Mesendoderm (in vitro differentiated cells): ENCODE measurements around the gene PDSS2.

Experiments used
- DNase-seq: peaks from one replicate; pipeline ENCODE4 v3.0.0; 2013
- H2AK5ac ChIP-seq: 2 replicates; pipeline ENCODE4 v1.6.1; 2013; ENCODE audit warnings: low read length, inconsistent platforms
- H2BK120ac ChIP-seq: 2 replicates; pipeline ENCODE4 v1.6.1; 2013; ENCODE audit warnings: low read depth, mild to moderate bottlenecking, low read length, moderate library complexity, mixed read lengths
- H2BK15ac ChIP-seq: replicated peaks from 2 replicates; pipeline ENCODE4 v1.6.1; 2013; ENCODE audit warnings: low read depth, mild to moderate bottlenecking, moderate library complexity
- H2BK5ac ChIP-seq: 2 replicates; pipeline ENCODE4 v1.6.1; 2013; ENCODE audit warnings: low read length, inconsistent platforms
- H3K18ac ChIP-seq: 2 replicates; pipeline ENCODE4 v1.6.1; 2013; ENCODE audit warnings: mild to moderate bottlenecking, low read length, mixed read lengths
- H3K23ac ChIP-seq: one replicate; pipeline ENCODE4 v1.6.1; 2013; ENCODE audit warnings: low read length
- H3K27ac ChIP-seq: 2 replicates; pipeline ENCODE4 v1.5.1; 2013; ENCODE audit warnings: low read depth, mild to moderate bottlenecking, inconsistent platforms, low read length, moderate library complexity
- H3K27me3 ChIP-seq: 2 replicates; pipeline ENCODE4 v1.6.1; 2013; ENCODE audit warnings: low read length, control low read depth, mild to moderate bottlenecking, inconsistent platforms; ENCODE audit not compliant: insufficient read depth, poor library complexity
- H3K36me3 ChIP-seq: 2 replicates; pipeline ENCODE4 v1.6.1; 2013; ENCODE audit warnings: low read length, inconsistent platforms; ENCODE audit not compliant: control insufficient read depth, insufficient read depth
- H3K4ac ChIP-seq: one replicate; pipeline ENCODE4 v1.6.1; 2013; ENCODE audit warnings: low read depth, mild to moderate bottlenecking, low read length, moderate library complexity
- H3K4me1 ChIP-seq: 2 replicates; pipeline ENCODE4 v1.6.1; 2013; ENCODE audit warnings: low read depth, low read length, inconsistent platforms; ENCODE audit not compliant: control insufficient read depth
- H3K4me2 ChIP-seq: 2 replicates; pipeline ENCODE4 v1.6.1; 2013; ENCODE audit warnings: low read length
- H3K4me3 ChIP-seq: 2 replicates; pipeline ENCODE4 v1.5.1; 2013; ENCODE audit warnings: mild to moderate bottlenecking, low read length
- H3K56ac ChIP-seq: one replicate; pipeline ENCODE4 v1.6.1; 2013; ENCODE audit warnings: low read length
- H3K79me1 ChIP-seq: 2 replicates; pipeline ENCODE4 v1.6.1; 2013; ENCODE audit warnings: low read length, inconsistent platforms
- H3K79me2 ChIP-seq: 2 replicates; pipeline ENCODE4 v1.6.1; 2013; ENCODE audit warnings: mild to moderate bottlenecking, low read length; ENCODE audit not compliant: control insufficient read depth, insufficient read depth
- H3K9ac ChIP-seq: 2 replicates; pipeline ENCODE4 v1.6.1; 2013; ENCODE audit warnings: low read length, inconsistent platforms
- H4K5ac ChIP-seq: one replicate; pipeline ENCODE4 v1.6.1; 2013; ENCODE audit warnings: low read length
- H4K8ac ChIP-seq: one replicate; pipeline ENCODE4 v1.6.1; 2013; ENCODE audit warnings: low read depth, mild to moderate bottlenecking, control low read depth, low read length, moderate library complexity
- WGBS: extraction: QIAGEN DNeasy Blood & Tissue Kit; methylation state at CpG from one replicate; pipeline ENCODE4 v1.1.7; 2013; ENCODE audit warnings: low lambda C conversion rate, missing lambda C conversion rate; ENCODE audit not compliant: insufficient coverage; ENCODE audit errors: extremely low coverage; 5-methylcytosine and 5-hydroxymethylcytosine counted together

PDSS2 gene

GRCh38 chr6:107489636-107490565 lies 30.5 kb upstream of the PDSS2 start, which contains the start of gene SOBP:
Gene SOBP, plus strand, starts transcription at chr6:107490117. Its CDS starts 500 bp downstream, at chr6:107490617.
- no peaks in the 10 kb centered on the region for H3K79me2 ChIP-seq
- peak within 1 kb of the TSS; percentile 50 for H3K9ac ChIP-seq
- H2AK5ac ChIP-seq = no peak within 1 kb of the TSS
- H2BK120ac ChIP-seq = no peak within 1 kb of the TSS
- no peak within 1 kb of the TSS for H4K5ac ChIP-seq
- H3K27me3 ChIP-seq = peaks cover 15% of the 10 kb centered on the region
- peak within 1 kb of the TSS; percentile 46 for H3K4me3 ChIP-seq
- H3K4ac ChIP-seq = no peak within 1 kb of the TSS
- H3K4me1 ChIP-seq = peaks cover 10% of the 10 kb centered on the region
- no peak within 1 kb of the TSS for H3K27ac ChIP-seq
- peak within 1 kb of the TSS; percentile 98 for H3K4me2 ChIP-seq
- H3K79me1 ChIP-seq = no peaks in the 10 kb centered on the region
- H3K18ac ChIP-seq = peak within 1 kb of the TSS; percentile 60
- no CpG with 5 or more reads among the region's 130 CpGs for WGBS
- H4K8ac ChIP-seq = no peak within 1 kb of the TSS
- DNase-seq = peak; percentile 61
- peak within 1 kb of the TSS; percentile 15 for H3K23ac ChIP-seq
- no peaks in the 10 kb centered on the region for H3K36me3 ChIP-seq
- H3K56ac ChIP-seq = peak within 1 kb of the TSS; percentile 72
- H2BK15ac ChIP-seq = no peak within 1 kb of the TSS
- no peak within 1 kb of the TSS for H2BK5ac ChIP-seq

GRCh38 chr6:107488875-107489635 lies 29.7 kb upstream of the PDSS2 start:
- no CpG with 5 or more reads among the region's 51 CpGs for WGBS
- no peak overlapping the region for H2BK15ac ChIP-seq
- H3K4me3 ChIP-seq = peak overlapping the region; percentile 46
- H2BK5ac ChIP-seq = no peak overlapping the region
- peak; percentile 79 for DNase-seq
- peak overlapping the region; percentile 98 for H3K4me2 ChIP-seq
- H3K36me3 ChIP-seq = no peaks in the 10 kb centered on the region
- H3K56ac ChIP-seq = peak overlapping the region; percentile 65
- H3K79me2 ChIP-seq = no peaks in the 10 kb centered on the region
- peak overlapping the region; percentile 15 for H3K23ac ChIP-seq
- peaks cover 15% of the 10 kb centered on the region for H3K27me3 ChIP-seq
- H2AK5ac ChIP-seq = no peak overlapping the region
- H4K5ac ChIP-seq = no peak overlapping the region
- no peak overlapping the region for H4K8ac ChIP-seq
- no peaks in the 10 kb centered on the region for H3K79me1 ChIP-seq
- peak overlapping the region; percentile 60 for H3K18ac ChIP-seq
- H3K4ac ChIP-seq = no peak overlapping the region
- peaks cover 10% of the 10 kb centered on the region for H3K4me1 ChIP-seq
- H2BK120ac ChIP-seq = no peak overlapping the region
- no peak overlapping the region for H3K27ac ChIP-seq
- peak overlapping the region; percentile 46 for H3K9ac ChIP-seq

GRCh38 chr6:107488174-107488874 lies 29.0 kb upstream of the PDSS2 start:
- H2AK5ac ChIP-seq = no peak overlapping the region
- WGBS = no CpG with 5 or more reads among the region's 27 CpGs
- DNase-seq = no peak

GRCh38 chr6:107485157-107485556 lies 25.8 kb upstream of the PDSS2 start:
- no peaks in the 10 kb centered on the region for H3K36me3 ChIP-seq
- no peaks in the 10 kb centered on the region for H3K79me2 ChIP-seq
- H2BK15ac ChIP-seq = no peak overlapping the region
- H3K9ac ChIP-seq = no peak overlapping the region
- H2BK5ac ChIP-seq = no peak overlapping the region
- no peak overlapping the region for H4K5ac ChIP-seq
- H3K4me1 ChIP-seq = peaks cover 5% of the 10 kb centered on the region
- H3K79me1 ChIP-seq = no peaks in the 10 kb centered on the region
- H3K27ac ChIP-seq = no peak overlapping the region
- no peak overlapping the region for H2AK5ac ChIP-seq
- no peak overlapping the region for H3K4ac ChIP-seq
- no peak for DNase-seq
- WGBS = no CpG with 5 or more reads among the region's 4 CpGs
- no peak overlapping the region for H3K56ac ChIP-seq
- H3K27me3 ChIP-seq = peaks cover 9% of the 10 kb centered on the region
- H3K4me3 ChIP-seq = no peak overlapping the region
- H3K18ac ChIP-seq = no peak overlapping the region
- H3K23ac ChIP-seq = no peak overlapping the region
- no peak overlapping the region for H3K4me2 ChIP-seq
- no peak overlapping the region for H4K8ac ChIP-seq
- no peak overlapping the region for H2BK120ac ChIP-seq

More at GRCh38 chr6:107488174-107488874, 29.0 kb upstream of the PDSS2 start:
- H3K18ac ChIP-seq = no peak overlapping the region
- H3K4me3 ChIP-seq = peak overlapping the region; percentile 46
- no peak overlapping the region for H4K8ac ChIP-seq
- no peak overlapping the region for H3K4ac ChIP-seq
- H2BK15ac ChIP-seq = no peak overlapping the region
- no peak overlapping the region for H3K23ac ChIP-seq
- peak overlapping the region; percentile 46 for H3K9ac ChIP-seq
- no peak overlapping the region for H2BK5ac ChIP-seq
- H3K79me2 ChIP-seq = no peaks in the 10 kb centered on the region
- peaks cover 15% of the 10 kb centered on the region for H3K27me3 ChIP-seq
- no peaks in the 10 kb centered on the region for H3K79me1 ChIP-seq
- H3K4me1 ChIP-seq = peaks cover 8% of the 10 kb centered on the region
- peak overlapping the region; percentile 65 for H3K56ac ChIP-seq
- H3K4me2 ChIP-seq = peak overlapping the region; percentile 98
- H3K36me3 ChIP-seq = no peaks in the 10 kb centered on the region
- H2BK120ac ChIP-seq = no peak overlapping the region
- no peak overlapping the region for H3K27ac ChIP-seq
- no peak overlapping the region for H4K5ac ChIP-seq

- H2BK15ac ChIP-seq = no peak overlapping the region
- no peaks in the 10 kb centered on the region for H3K79me2 ChIP-seq
- no peak overlapping the region for H3K9ac ChIP-seq
- no peak overlapping the region for H2BK5ac ChIP-seq
- no peaks in the 10 kb centered on the region for H3K27me3 ChIP-seq
- H3K27ac ChIP-seq = no peak overlapping the region
- H3K4me1 ChIP-seq = no peaks in the 10 kb centered on the region
- no peak overlapping the region for H3K18ac ChIP-seq
- H3K4me2 ChIP-seq = no peak overlapping the region
- no CpG with 5 or more reads among the region's 4 CpGs for WGBS
- no peak overlapping the region for H3K56ac ChIP-seq
- H3K36me3 ChIP-seq = no peaks in the 10 kb centered on the region
- DNase-seq = no peak
- H4K8ac ChIP-seq = no peak overlapping the region
- no peak overlapping the region for H2AK5ac ChIP-seq
- H3K23ac ChIP-seq = no peak overlapping the region
- H2BK120ac ChIP-seq = no peak overlapping the region
- H3K4me3 ChIP-seq = no peak overlapping the region
- no peaks in the 10 kb centered on the region for H3K79me1 ChIP-seq
- no peak overlapping the region for H3K4ac ChIP-seq
- H4K5ac ChIP-seq = no peak overlapping the region
These were observed 19.8 kb upstream of the PDSS2 start for GRCh38 chr6:107479089-107479690.
